IMR-90 (cell line): Measurements from ENCODE around the gene KY. TPM values are rescaled to one million over a fixed set of nuclear protein-coding genes. Genes with fewer than 3 reads are reported as not detected.

Experiments
- ATAC-seq: fragments of 200-7000 bp; cut with Tn5 transposase; 2 replicates; pipeline ENCODE4 v1.9.1; 2020; ENCODE audit warnings: low read depth, mild to moderate bottlenecking, moderate library complexity
- BruUV-seq: library from RNA; stranded (reverse); fragments of 400-500 nt; replicated peaks from 2 replicates; lab custom pipeline; 2021; lab: Mats Ljungman, UMichigan
- CTCF ChIA-PET: fragments of 300-600 bp; formaldehyde crosslinking; extraction: SDS; loops from one replicate; lab custom pipeline; 2021; ENCODE audit warnings: antibody characterized with exemption; lab: Yijun Ruan, JAX
- POLR2A ChIA-PET: fragments of 300-600 bp; sonication (Branson Sonifier 250); formaldehyde crosslinking; loops from one replicate; lab custom pipeline; 2022; ENCODE audit warnings: antibody characterized with exemption; ENCODE audit not compliant: unreplicated experiment; lab: Charles Lee
- DNase-seq: peaks from one replicate; pipeline ENCODE4 v3.0.0; 2013
- H2AFZ ChIP-seq: replicated peaks from 2 replicates; pipeline ENCODE3; 2013; ENCODE audit warnings: low read length, mild to moderate bottlenecking; ENCODE audit not compliant: poor library complexity
- H2AK5ac ChIP-seq: 2 replicates; pipeline ENCODE4 v1.6.1; 2013; ENCODE audit warnings: low read depth, low read length, inconsistent platforms
- H2AK9ac ChIP-seq: replicated peaks from 2 replicates; pipeline ENCODE3; 2013; ENCODE audit warnings: mild to moderate bottlenecking, low read depth, low read length, moderate library complexity; ENCODE audit not compliant: poor library complexity
- H2BK120ac ChIP-seq: 2 replicates; pipeline ENCODE4 v1.6.1; 2013; ENCODE audit warnings: low read depth, low read length, inconsistent platforms
- H2BK15ac ChIP-seq: 3 replicates; pipeline ENCODE4 v1.6.1; 2013; ENCODE audit warnings: low read depth, low read length, inconsistent platforms
- H2BK20ac ChIP-seq: 2 replicates; pipeline ENCODE4 v1.6.1; 2013; ENCODE audit warnings: low read depth, mild to moderate bottlenecking, inconsistent platforms, low read length, moderate library complexity
- H2BK5ac ChIP-seq: 2 replicates; pipeline ENCODE4 v1.6.1; 2013; ENCODE audit warnings: mild to moderate bottlenecking, low read depth, low read length, inconsistent platforms; ENCODE audit not compliant: poor library complexity, severe bottlenecking
- H3K14ac ChIP-seq: replicated peaks from 2 replicates; pipeline ENCODE4 v1.6.1; 2013; ENCODE audit warnings: low read depth, low read length, inconsistent platforms
- H3K18ac ChIP-seq: 2 replicates; pipeline ENCODE4 v1.6.1; 2013; ENCODE audit warnings: low read depth, low read length, control low read depth
- H3K23ac ChIP-seq: 2 replicates; pipeline ENCODE4 v1.6.1; 2013; ENCODE audit warnings: low read depth, low read length, inconsistent platforms
- H3K27ac ChIP-seq: 2 replicates; pipeline ENCODE4 v1.5.1; 2013; ENCODE audit warnings: mild to moderate bottlenecking, control low read depth, low read length; ENCODE audit not compliant: insufficient read depth
- H3K27me3 ChIP-seq: 2 replicates; pipeline ENCODE4 v1.6.1; 2013; ENCODE audit warnings: low read length; ENCODE audit not compliant: control insufficient read depth, insufficient read depth
- H3K36me3 ChIP-seq: 2 replicates; pipeline ENCODE4 v1.6.1; 2013; ENCODE audit warnings: low read length, mixed read lengths; ENCODE audit not compliant: control insufficient read depth, insufficient read depth
- H3K4ac ChIP-seq: 2 replicates; pipeline ENCODE4 v1.6.1; 2013; ENCODE audit warnings: low read depth, low read length, inconsistent platforms
- H3K4me1 ChIP-seq: 2 replicates; pipeline ENCODE4 v1.6.1; 2013; ENCODE audit warnings: low read length, mixed read lengths; ENCODE audit not compliant: control insufficient read depth, insufficient read depth
- H3K4me2 ChIP-seq: 2 replicates; pipeline ENCODE4 v1.6.1; 2013; ENCODE audit warnings: low read depth, mild to moderate bottlenecking, control low read depth, low read length, moderate library complexity
- H3K4me3 ChIP-seq: 2 replicates; pipeline ENCODE4 v1.5.1; 2013; ENCODE audit warnings: low read depth, mild to moderate bottlenecking, control low read depth, low read length, moderate library complexity; ENCODE audit not compliant: insufficient read depth
- H3K56ac ChIP-seq: 2 replicates; pipeline ENCODE4 v1.6.1; 2013; ENCODE audit warnings: low read length, inconsistent platforms; ENCODE audit not compliant: insufficient read depth; ENCODE audit errors: extremely low read depth
- H3K79me1 ChIP-seq, 2 experiments: 2 replicates each; pipeline ENCODE4 v1.6.1; 2013; ENCODE audit warnings: low read length in 2 of 2, inconsistent platforms in 1 of 2, low read depth in 1 of 2
- H3K9ac ChIP-seq: 2 replicates; pipeline ENCODE4 v1.6.1; 2013; ENCODE audit warnings: low read depth, low read length, control low read depth
- H3K9me1 ChIP-seq: 2 replicates; pipeline ENCODE4 v1.6.1; 2013; ENCODE audit warnings: low read length, inconsistent platforms; ENCODE audit not compliant: insufficient read depth
- H3K9me3 ChIP-seq: 2 replicates; pipeline ENCODE4 v1.6.1; 2013; ENCODE audit warnings: low read length; ENCODE audit not compliant: control insufficient read depth, insufficient read depth
- H4K20me1 ChIP-seq: 2 replicates; pipeline ENCODE4 v1.6.1; 2013; ENCODE audit warnings: low read length, inconsistent platforms; ENCODE audit not compliant: insufficient read depth
- H4K5ac ChIP-seq: 2 replicates; pipeline ENCODE4 v1.6.1; 2013; ENCODE audit warnings: mild to moderate bottlenecking, low read depth, low read length, control low read depth
- H4K8ac ChIP-seq, 2 experiments: 2 replicates each; pipeline ENCODE4 v1.6.1; 2013; ENCODE audit warnings: low read depth in 2 of 2, low read length in 2 of 2, control low read depth in 1 of 2, inconsistent platforms in 1 of 2
- H4K91ac ChIP-seq: 2 replicates; pipeline ENCODE4 v1.6.1; 2013; ENCODE audit warnings: low read depth, low read length, inconsistent platforms; ENCODE audit not compliant: insufficient read depth
- BHLHE40 ChIP-seq: fragments of 150-350 bp; IDR thresholded peaks from 2 replicates; pipeline ENCODE4 v1.6.1; 2016; ENCODE audit warnings: mild to moderate bottlenecking, low read depth, low read length
- CHD1 ChIP-seq: IDR thresholded peaks from 2 replicates; pipeline ENCODE4 v1.6.1; 2012; ENCODE audit warnings: low read depth, low read length, improper control_type of control experiment
- CTCF ChIP-seq: conservative IDR thresholded peaks from 2 replicates; pipeline ENCODE4 v1.5.1; 2012; ENCODE audit warnings: mild to moderate bottlenecking, low read depth, low read length, improper control_type of control experiment
- ELK1 ChIP-seq: fragments of 150-350 bp; IDR thresholded peaks from 2 replicates; pipeline ENCODE4 v1.6.1; 2016; ENCODE audit warnings: low read depth, mild to moderate bottlenecking, low read length, moderate library complexity, borderline replicate concordance
- FOS ChIP-seq: fragments of 150-350 bp; IDR thresholded peaks from 2 replicates; pipeline ENCODE4 v1.6.1; 2016; ENCODE audit warnings: low read depth, low read length
- MAZ ChIP-seq: IDR thresholded peaks from 2 replicates; pipeline ENCODE4 v1.6.1; 2012; ENCODE audit warnings: low read depth, mild to moderate bottlenecking, low read length, improper control_type of control experiment, moderate library complexity, borderline replicate concordance
- MXI1 ChIP-seq: IDR thresholded peaks from 2 replicates; pipeline ENCODE4 v1.6.1; 2012; ENCODE audit warnings: low read depth, mild to moderate bottlenecking, low read length, moderate library complexity, borderline replicate concordance
- NFE2L2 ChIP-seq: fragments of 150-350 bp; IDR thresholded peaks from 2 replicates; pipeline ENCODE4 v1.6.1; 2016; ENCODE audit warnings: low read depth, mild to moderate bottlenecking, low read length
- POLR2A ChIP-seq: IDR thresholded peaks from 2 replicates; pipeline ENCODE4 v1.6.1; 2012; ENCODE audit warnings: mild to moderate bottlenecking, low read depth, low read length
- RFX5 ChIP-seq: IDR thresholded peaks from 2 replicates; pipeline ENCODE4 v1.8.0; 2012; ENCODE audit warnings: low read depth, mild to moderate bottlenecking, low read length, moderate library complexity
- SMC3 ChIP-seq: fragments of 150-350 bp; IDR thresholded peaks from 2 replicates; pipeline ENCODE4 v1.6.1; 2016; ENCODE audit warnings: low read depth, mild to moderate bottlenecking, antibody characterized with exemption, low read length, moderate library complexity
- WGBS, 2 experiments: methylation state at CpG; one replicate each; pipeline versions ENCODE4 v1.1.5 to v1.1.7; 2013; ENCODE audit warnings: missing lambda C conversion rate in 2 of 2; ENCODE audit not compliant: insufficient read length in 1 of 2; ENCODE audit errors: extremely low coverage in 2 of 2; 5-methylcytosine and 5-hydroxymethylcytosine counted together
- dilution Hi-C: fragments of 300-500 bp; cut with HindIII; formaldehyde crosslinking; loops from one replicate; pipeline ENCODE4 v1.14.3; 2018; ENCODE audit warnings: low sequenced_read_pairs; ENCODE audit not compliant: unreplicated experiment
- in situ Hi-C: fragments of 300-500 bp; cut with MboI; formaldehyde crosslinking; loops from 3 replicates; pipeline ENCODE4 v1.14.3; 2019; ENCODE audit warnings: low sequenced_read_pairs, inconsistent platforms, mixed read lengths
- intact Hi-C: fragments of 100-400 bp; cut with micrococcal nuclease; formaldehyde crosslinking; loops from 2 replicates; pipeline ENCODE4 v1.10.0; 2022
- polyA plus RNA-seq, 3 experiments: library from polyadenylated mRNA; depleted of rRNA; stranded (reverse); fragments of >200 nt; gene quantifications; 2 replicates each; pipeline ENCODE4 v1.2.3, GENCODE V29; 2012; ENCODE audit warnings: low replicate concordance in 1 of 3
- total RNA-seq: library from RNA; depleted of rRNA; stranded (reverse); fragments of >200 nt; gene quantifications from 2 replicates; pipeline ENCODE4 v1.2.3, GENCODE V29; 2012

KY gene
- total and polyA plus RNA-seq, 2 of the 4 experiments (the other 2 are of a cell fraction) = under 0.01 to 0.09 TPM

DNA sequence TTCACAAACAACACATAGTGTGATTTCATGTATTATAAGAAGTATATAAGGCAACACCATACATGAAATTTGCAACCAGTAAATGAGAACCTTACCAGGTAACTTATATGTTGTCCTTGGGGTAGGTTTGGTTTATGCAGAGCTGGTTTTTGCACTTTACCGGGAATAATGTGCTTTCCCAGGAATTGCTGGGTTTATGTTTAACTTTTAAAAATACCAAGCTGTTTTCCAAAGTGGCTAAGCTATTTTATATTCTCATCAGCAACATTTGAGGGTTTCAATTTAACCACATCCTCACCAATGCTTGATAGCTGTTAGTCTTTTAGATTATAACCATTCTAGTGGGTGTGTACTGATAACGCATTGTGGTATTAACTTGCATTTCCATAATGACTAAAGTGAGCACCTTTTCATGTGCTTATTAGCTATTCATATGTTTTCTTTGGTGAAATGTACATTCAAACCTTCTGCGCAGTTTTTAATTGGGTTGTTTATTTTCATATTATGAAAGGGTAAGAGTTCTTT lies 71.6 kb downstream of the KY start:
- Histone ChIP-seq H2AFZ (no peak overlapping the region), H3K4me1 (no peaks in the 10 kb centered on the region)

More for the DNA sequence above, 71.6 kb downstream of the KY start:
- Histone ChIP-seq H4K91ac (no peak overlapping the region), H3K9me1 (no peaks in the 10 kb centered on the region), H3K9ac (no peak overlapping the region), H4K20me1 (no peaks in the 10 kb centered on the region), H3K27me3 (no peaks in the 10 kb centered on the region), H3K23ac (no peak overlapping the region), H4K8ac (no peak overlapping the region), H4K5ac (no peak overlapping the region), H2AK5ac (no peak overlapping the region), H3K4me2 (no peak overlapping the region), H3K9me3 (no peaks in the 10 kb centered on the region), H3K14ac (no peak overlapping the region), H3K4ac (no peak overlapping the region), H3K4me3 (no peak overlapping the region), H3K79me1 (no peaks in the 10 kb centered on the region), H3K18ac (no peak overlapping the region), H3K36me3 (no peaks in the 10 kb centered on the region), H3K27ac (no peak overlapping the region), H2BK120ac (no peak overlapping the region), H2AK9ac (no peak overlapping the region), H2BK5ac (no peak overlapping the region), H2BK15ac (no peak overlapping the region), H3K56ac (no peak overlapping the region), H2BK20ac (no peak overlapping the region)
- CTCF ChIA-PET = no interaction called here
- WGBS, 2 experiments = no CpG with 5 or more reads among the region's 3 CpGs
- no peak for ATAC-seq
- TF ChIP-seq FOS = no peak
- TF ChIP-seq MAZ = no peak
- no peak for TF ChIP-seq RFX5
- TF ChIP-seq ELK1 = no peak
- TF ChIP-seq NFE2L2 = no peak
- no peak for TF ChIP-seq POLR2A
- TF ChIP-seq CHD1 = no peak
- TF ChIP-seq BHLHE40 = no peak
- no peak for TF ChIP-seq MXI1
- no peak for TF ChIP-seq CTCF
- TF ChIP-seq SMC3 = no peak
- DNase-seq = no peak
- no TSS peak for BruUV-seq
- intact Hi-C loops (no loop called here), dilution Hi-C loops (no loop called here), in situ Hi-C loops (no loop called here)
- POLR2A ChIA-PET = no interaction called here
